Karpas-422 (cell line): ENCODE measurements around the gene CFB. TPM values are rescaled to one million over a fixed set of nuclear protein-coding genes. Genes with fewer than 3 reads are reported as not detected.

ENCODE experiments used
- DNase-seq: peaks from one replicate; pipeline ENCODE4 v3.0.0-alpha.2; 2015
- H2AFZ ChIP-seq: fragments of 200-600 bp; sonication (generic); 2 replicates; pipeline ENCODE4 v1.6.1; 2014; ENCODE audit warnings: antibody characterized with exemption, low read length, mixed read lengths
- H3K27ac ChIP-seq: fragments of 200-600 bp; sonication (generic); 2 replicates; pipeline ENCODE4 v1.5.1; 2014; ENCODE audit warnings: mild to moderate bottlenecking, low read length, moderate library complexity
- H3K27me3 ChIP-seq: fragments of 200-600 bp; sonication (generic); 2 replicates; pipeline ENCODE4 v1.6.1; 2014; ENCODE audit warnings: low read length, mixed read lengths
- H3K36me3 ChIP-seq: fragments of 200-600 bp; sonication (generic); 2 replicates; pipeline ENCODE4 v1.6.1; 2014; ENCODE audit warnings: low read length, mixed read lengths; ENCODE audit not compliant: insufficient read depth
- H3K4me1 ChIP-seq: fragments of 200-600 bp; sonication (generic); 2 replicates; pipeline ENCODE4 v1.6.1; 2014; ENCODE audit warnings: mild to moderate bottlenecking, low read length, mixed read lengths
- H3K4me2 ChIP-seq: fragments of 200-600 bp; sonication (generic); 2 replicates; pipeline ENCODE4 v1.6.1; 2014; ENCODE audit warnings: low read length, low read depth, mild to moderate bottlenecking; ENCODE audit not compliant: poor library complexity, severe bottlenecking
- H3K4me3 ChIP-seq: fragments of 200-600 bp; sonication (generic); 2 replicates; pipeline ENCODE4 v1.5.1; 2014; ENCODE audit warnings: mild to moderate bottlenecking, antibody characterized with exemption, low read length, mixed read lengths
- H3K79me2 ChIP-seq: fragments of 200-600 bp; sonication (generic); 2 replicates; pipeline ENCODE4 v1.6.1; 2014; ENCODE audit warnings: mild to moderate bottlenecking, low read length, mixed read lengths
- H3K9ac ChIP-seq: fragments of 200-600 bp; sonication (generic); 2 replicates; pipeline ENCODE4 v1.6.0; 2014; ENCODE audit warnings: low read length
- H3K9me2 ChIP-seq: fragments of 200-600 bp; sonication (generic), shearing (Covaris generic); replicated peaks from 2 replicates; pipeline ENCODE4 v1.6.0; 2014; ENCODE audit warnings: mild to moderate bottlenecking, low read length, moderate library complexity; ENCODE audit not compliant: insufficient read depth
- H3K9me3 ChIP-seq: fragments of 300-700, 200-600 bp; sonication (generic); 2 replicates; pipeline ENCODE4 v1.6.1; 2014; ENCODE audit warnings: low read length, mixed read lengths
- H4K20me1 ChIP-seq: fragments of 200-600 bp; sonication (generic); 2 replicates; pipeline ENCODE4 v1.6.1; 2014; ENCODE audit warnings: mild to moderate bottlenecking, antibody characterized with exemption, low read length, low read depth; ENCODE audit not compliant: insufficient read depth
- total RNA-seq: library from RNA; depleted of rRNA; stranded (reverse); fragments of >200 nt; shearing (Covaris generic); gene quantifications from 2 replicates; pipeline ENCODE4 v1.2.3, GENCODE V29; 2014; ENCODE audit warnings: low replicate concordance

Gene CFB
- total RNA-seq, 1 experiment from 2014 or later: not detected

DNA sequence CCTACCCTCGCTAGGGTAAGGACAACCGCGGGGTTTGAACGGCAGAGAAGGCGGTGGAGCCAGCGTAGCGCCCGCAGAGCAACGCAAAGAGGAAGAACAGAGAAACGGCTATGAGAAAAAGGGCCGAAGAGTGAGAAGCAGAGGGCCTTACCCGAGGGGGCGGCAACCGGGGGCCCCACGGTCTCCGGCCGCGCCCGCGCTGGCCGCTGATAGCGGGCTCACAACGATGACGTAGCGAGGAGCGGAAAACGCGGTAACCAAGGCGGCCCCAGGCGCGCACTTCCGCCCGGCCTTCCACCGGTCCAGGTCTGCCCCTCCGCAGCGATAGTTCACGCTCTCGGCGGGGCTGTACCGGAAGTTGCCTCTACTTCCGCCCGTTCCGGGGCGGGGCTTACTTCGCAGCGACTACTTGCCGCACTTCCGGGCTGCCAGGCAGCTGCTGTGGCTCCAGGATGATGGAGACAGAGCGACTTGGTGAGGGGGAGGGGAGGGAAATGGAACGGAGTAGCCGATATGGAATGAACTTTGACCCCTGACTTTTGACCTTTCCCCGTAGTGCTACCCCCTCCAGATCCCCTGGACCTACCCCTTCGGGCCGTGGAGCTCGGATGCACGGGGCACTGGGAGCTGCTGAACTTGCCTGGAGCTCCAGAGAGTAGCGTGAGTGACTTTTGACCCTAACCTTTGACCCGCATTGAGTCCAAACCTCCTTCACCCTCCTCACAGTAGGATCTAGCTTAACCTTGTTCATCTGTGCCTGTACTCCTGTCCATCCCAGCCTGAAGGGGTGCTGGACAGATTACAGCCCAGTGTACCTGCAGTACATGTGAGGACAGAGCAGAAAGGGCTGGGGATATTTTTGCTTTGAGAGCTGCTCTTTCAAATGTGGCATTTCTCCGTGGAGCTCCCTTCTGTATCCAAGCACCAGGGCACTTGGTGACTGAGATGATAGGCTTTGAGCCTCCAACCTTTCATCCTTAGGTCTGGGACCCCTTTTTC is 13.1 kb downstream of the CFB start, which contains the start of the genes NELFE and SKIC2:
Gene NELFE (minus strand): TSS at position 231 of the 999 bp plus-strand sequence. CDS start 525 bp downstream, outside the sequence.
Gene SKIC2 (plus strand): TSS at position 435 of the 999 bp plus-strand sequence. CDS start 18 bp downstream, at position 453.
- peak within 1 kb of the TSS; percentile 95 for H3K9ac ChIP-seq
- peaks cover 21% of the 10 kb centered on the region for H3K36me3 ChIP-seq
- H2AFZ ChIP-seq: peak within 1 kb of the TSS; percentile 87
- H3K4me3 ChIP-seq: peak within 1 kb of the TSS; percentile 98
- H4K20me1 ChIP-seq: no peaks in the 10 kb centered on the region
- peaks cover 20% of the 10 kb centered on the region for H3K4me1 ChIP-seq
- peak; percentile 99 for DNase-seq
- H3K9me2 ChIP-seq: no peaks in the 10 kb centered on the region
- no peaks in the 10 kb centered on the region for H3K27me3 ChIP-seq
- no peak within 1 kb of the TSS; the same call in 1 of the 2 replicates for H3K27ac ChIP-seq
- H3K4me2 ChIP-seq: peak within 1 kb of the TSS; percentile 91
- peaks cover 43% of the 10 kb centered on the region for H3K79me2 ChIP-seq
- no peaks in the 10 kb centered on the region for H3K9me3 ChIP-seq

DNA sequence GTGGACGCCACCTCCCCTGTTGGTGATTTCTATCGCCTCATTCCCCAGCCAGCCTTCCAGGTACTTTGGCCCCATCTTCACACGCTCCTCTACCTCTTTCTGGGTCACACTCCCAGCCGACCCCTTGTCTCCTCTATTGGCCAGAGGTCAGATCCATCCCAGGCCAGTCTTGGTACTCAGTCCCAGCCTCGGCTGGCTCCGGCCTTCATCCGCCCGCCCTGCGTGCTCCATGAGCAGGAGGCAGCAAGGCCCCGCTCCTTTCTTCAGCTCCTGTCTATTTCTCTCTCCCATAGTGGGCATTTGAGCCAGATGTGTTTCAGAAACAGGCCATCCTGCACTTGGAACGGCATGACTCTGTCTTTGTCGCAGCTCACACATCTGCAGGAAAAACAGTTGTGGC is 15.7 kb downstream of the CFB start:
- H3K4me3 ChIP-seq: no peak overlapping the region
- peaks cover 16% of the 10 kb centered on the region for H3K36me3 ChIP-seq
- no peak for DNase-seq
- peaks cover 41% of the 10 kb centered on the region for H3K79me2 ChIP-seq
- peaks cover 20% of the 10 kb centered on the region for H3K4me1 ChIP-seq
- H3K27me3 ChIP-seq: no peaks in the 10 kb centered on the region
- H3K9me2 ChIP-seq: no peaks in the 10 kb centered on the region
- no peaks in the 10 kb centered on the region for H4K20me1 ChIP-seq
- no peak overlapping the region for H3K9ac ChIP-seq
- no peak overlapping the region for H3K4me2 ChIP-seq
- no peak overlapping the region for H2AFZ ChIP-seq
- no peaks in the 10 kb centered on the region for H3K9me3 ChIP-seq
- H3K27ac ChIP-seq: no peak overlapping the region

DNA sequence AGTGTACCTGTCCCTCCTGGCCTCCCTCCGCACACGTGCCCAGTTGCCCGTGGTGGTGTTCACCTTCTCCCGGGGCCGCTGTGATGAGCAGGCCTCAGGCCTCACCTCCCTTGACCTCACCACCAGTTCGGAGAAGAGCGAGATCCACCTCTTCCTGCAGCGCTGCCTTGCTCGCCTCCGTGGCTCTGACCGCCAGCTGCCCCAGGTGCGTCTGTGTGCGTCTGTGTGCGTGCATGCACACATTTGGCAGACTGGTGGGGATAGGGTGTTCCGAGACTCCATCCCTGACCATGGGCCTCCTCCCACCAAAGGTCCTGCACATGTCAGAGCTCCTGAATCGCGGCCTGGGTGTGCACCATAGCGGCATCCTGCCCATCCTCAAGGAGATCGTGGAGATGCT is 18.0 kb downstream of the CFB start:
- Histone ChIP-seq H2AFZ (no peak overlapping the region), H4K20me1 (no peaks in the 10 kb centered on the region), H3K4me1 (peaks cover 11% of the 10 kb centered on the region), H3K9ac (no peak overlapping the region), H3K27ac (no peak overlapping the region), H3K9me3 (no peaks in the 10 kb centered on the region), H3K4me2 (no peak overlapping the region), H3K36me3 (peaks cover 8% of the 10 kb centered on the region; the same call in 1 of the 2 replicates), H3K4me3 (no peak overlapping the region), H3K79me2 (peaks cover 20% of the 10 kb centered on the region), H3K27me3 (no peaks in the 10 kb centered on the region), H3K9me2 (no peaks in the 10 kb centered on the region)
- DNase-seq: no peak

DNA sequence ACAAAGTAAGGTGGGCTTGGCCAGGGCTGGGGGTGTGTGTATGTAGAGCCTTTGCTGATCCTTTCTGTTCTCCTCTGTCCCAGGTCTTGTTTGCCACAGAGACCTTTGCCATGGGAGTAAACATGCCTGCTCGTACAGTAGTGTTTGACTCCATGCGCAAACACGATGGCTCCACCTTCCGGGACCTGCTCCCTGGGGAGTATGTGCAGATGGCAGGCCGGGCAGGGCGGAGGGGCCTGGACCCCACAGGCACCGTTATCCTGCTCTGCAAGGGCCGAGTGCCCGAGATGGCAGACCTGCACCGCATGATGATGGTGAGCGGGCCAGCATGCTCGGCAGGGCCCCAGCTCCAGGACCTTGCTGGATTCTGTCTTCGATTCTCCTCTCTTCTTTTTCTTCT is 19.8 kb downstream of the CFB start:
- Histone ChIP-seq H3K4me2 (no peak overlapping the region), H3K9me3 (no peaks in the 10 kb centered on the region), H3K79me2 (peaks cover 10% of the 10 kb centered on the region), H3K27ac (no peak overlapping the region), H3K36me3 (peaks cover 10% of the 10 kb centered on the region; the same call in 1 of the 2 replicates), H3K9me2 (no peaks in the 10 kb centered on the region), H3K9ac (no peak overlapping the region), H3K27me3 (no peaks in the 10 kb centered on the region), H4K20me1 (no peaks in the 10 kb centered on the region), H3K4me3 (no peak overlapping the region), H2AFZ (no peak overlapping the region), H3K4me1 (peaks cover 4% of the 10 kb centered on the region)
- DNase-seq: no peak

DNA sequence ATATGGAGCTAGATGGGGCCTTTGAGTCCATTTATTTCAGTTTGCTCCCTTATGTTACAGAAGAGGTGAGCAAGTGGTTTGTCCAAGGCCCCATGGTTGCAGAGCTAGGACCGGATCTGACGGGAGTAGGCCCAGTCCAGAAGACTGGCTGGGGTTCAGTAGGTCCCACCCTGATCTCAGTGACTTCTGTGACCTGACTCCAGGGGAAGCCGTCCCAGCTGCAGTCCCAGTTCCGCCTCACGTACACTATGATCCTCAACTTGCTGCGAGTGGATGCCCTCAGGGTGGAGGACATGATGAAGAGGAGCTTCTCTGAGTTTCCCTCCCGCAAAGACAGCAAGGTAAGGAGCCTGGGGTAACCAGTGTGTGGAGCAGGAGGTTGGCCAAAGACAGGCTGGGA is 20.6 kb downstream of the CFB start:
- H2AFZ ChIP-seq: no peak overlapping the region
- no peaks in the 10 kb centered on the region for H3K9me3 ChIP-seq
- peaks cover 14% of the 10 kb centered on the region for H3K79me2 ChIP-seq
- no peaks in the 10 kb centered on the region for H3K9me2 ChIP-seq
- H3K36me3 ChIP-seq: peaks cover 10% of the 10 kb centered on the region; the same call in 1 of the 2 replicates
- H3K27me3 ChIP-seq: no peaks in the 10 kb centered on the region
- H3K4me3 ChIP-seq: no peak overlapping the region
- no peaks in the 10 kb centered on the region for H4K20me1 ChIP-seq
- no peak for DNase-seq
- no peak overlapping the region for H3K9ac ChIP-seq
- H3K27ac ChIP-seq: no peak overlapping the region
- H3K4me1 ChIP-seq: peaks cover 12% of the 10 kb centered on the region
- no peak overlapping the region for H3K4me2 ChIP-seq

DNA sequence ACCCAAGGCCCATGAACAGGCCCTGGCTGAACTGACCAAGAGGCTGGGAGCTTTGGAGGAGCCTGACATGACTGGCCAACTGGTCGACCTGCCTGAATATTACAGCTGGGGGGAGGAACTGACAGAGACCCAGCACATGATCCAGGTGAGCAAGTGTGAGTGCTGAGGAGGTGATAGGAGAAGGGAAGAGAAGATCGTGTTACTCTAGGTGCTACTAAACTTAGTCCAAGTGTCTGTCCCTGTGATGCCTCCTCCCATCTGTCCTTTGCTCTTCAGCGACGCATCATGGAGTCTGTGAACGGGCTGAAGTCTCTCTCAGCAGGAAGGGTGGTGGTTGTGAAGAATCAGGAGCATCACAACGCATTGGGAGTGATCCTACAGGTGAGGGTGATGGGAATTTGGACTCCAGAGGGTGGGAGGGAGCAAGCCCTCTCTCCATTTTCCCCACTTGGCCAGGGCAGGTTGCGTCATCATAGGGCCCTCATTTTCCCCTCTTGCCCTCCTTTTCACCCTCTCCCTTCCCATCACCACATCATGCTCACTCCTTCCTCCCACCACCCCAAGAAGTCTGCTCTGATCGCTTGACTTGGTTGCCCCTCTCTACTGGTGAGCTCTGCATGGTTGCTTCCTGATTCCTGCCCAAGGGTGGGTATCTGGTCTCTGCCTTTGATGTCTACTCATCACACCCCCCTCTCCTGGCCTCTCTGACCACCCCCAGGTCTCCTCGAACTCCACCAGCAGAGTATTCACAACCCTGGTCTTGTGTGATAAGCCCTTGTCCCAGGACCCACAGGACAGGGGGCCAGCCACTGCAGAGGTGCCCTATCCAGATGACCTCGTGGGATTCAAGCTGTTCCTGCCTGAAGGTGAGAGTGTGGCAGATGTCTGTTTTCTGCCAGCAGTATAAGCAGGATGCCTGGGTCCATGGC is 21.4 kb downstream of the CFB start:
- Histone ChIP-seq H3K9ac (no peak overlapping the region), H3K79me2 (peaks cover 15% of the 10 kb centered on the region), H3K9me3 (no peaks in the 10 kb centered on the region), H3K4me2 (no peak overlapping the region), H3K27me3 (no peaks in the 10 kb centered on the region), H4K20me1 (no peaks in the 10 kb centered on the region), H3K27ac (no peak overlapping the region), H3K4me1 (peaks cover 14% of the 10 kb centered on the region), H2AFZ (no peak overlapping the region), H3K9me2 (no peaks in the 10 kb centered on the region), H3K4me3 (no peak overlapping the region), H3K36me3 (peaks cover 10% of the 10 kb centered on the region; the same call in 1 of the 2 replicates)
- no peak for DNase-seq

DNA sequence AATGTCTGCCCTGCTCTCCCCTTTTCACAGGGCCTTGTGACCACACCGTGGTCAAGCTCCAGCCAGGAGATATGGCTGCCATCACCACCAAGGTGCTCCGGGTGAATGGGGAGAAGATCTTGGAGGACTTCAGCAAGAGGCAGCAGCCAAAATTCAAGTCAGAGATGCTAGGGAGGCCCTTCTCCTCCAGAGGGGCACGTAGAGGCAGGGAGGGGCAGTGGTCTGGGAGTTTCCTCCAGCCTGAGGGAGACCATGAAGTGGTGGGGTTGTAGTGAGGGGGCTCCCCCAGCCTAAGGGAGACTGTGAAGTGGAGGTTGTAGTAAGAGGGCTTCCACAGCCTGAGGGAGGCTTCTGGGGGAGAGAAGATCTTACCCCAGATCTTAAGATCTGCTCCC is 22.0 kb downstream of the CFB start:
- Histone ChIP-seq H3K36me3 (peaks cover 10% of the 10 kb centered on the region; the same call in 1 of the 2 replicates), H3K9me3 (no peaks in the 10 kb centered on the region), H3K4me3 (no peak overlapping the region), H3K9me2 (no peaks in the 10 kb centered on the region), H3K27ac (no peak overlapping the region), H3K79me2 (peaks cover 20% of the 10 kb centered on the region), H3K4me1 (peaks cover 18% of the 10 kb centered on the region), H3K4me2 (no peak overlapping the region), H4K20me1 (no peaks in the 10 kb centered on the region), H3K27me3 (no peaks in the 10 kb centered on the region), H2AFZ (no peak overlapping the region), H3K9ac (no peak overlapping the region)
- no peak for DNase-seq
